ENCODE results near the gene CXCR5.

The CXCR5 gene

DNA sequence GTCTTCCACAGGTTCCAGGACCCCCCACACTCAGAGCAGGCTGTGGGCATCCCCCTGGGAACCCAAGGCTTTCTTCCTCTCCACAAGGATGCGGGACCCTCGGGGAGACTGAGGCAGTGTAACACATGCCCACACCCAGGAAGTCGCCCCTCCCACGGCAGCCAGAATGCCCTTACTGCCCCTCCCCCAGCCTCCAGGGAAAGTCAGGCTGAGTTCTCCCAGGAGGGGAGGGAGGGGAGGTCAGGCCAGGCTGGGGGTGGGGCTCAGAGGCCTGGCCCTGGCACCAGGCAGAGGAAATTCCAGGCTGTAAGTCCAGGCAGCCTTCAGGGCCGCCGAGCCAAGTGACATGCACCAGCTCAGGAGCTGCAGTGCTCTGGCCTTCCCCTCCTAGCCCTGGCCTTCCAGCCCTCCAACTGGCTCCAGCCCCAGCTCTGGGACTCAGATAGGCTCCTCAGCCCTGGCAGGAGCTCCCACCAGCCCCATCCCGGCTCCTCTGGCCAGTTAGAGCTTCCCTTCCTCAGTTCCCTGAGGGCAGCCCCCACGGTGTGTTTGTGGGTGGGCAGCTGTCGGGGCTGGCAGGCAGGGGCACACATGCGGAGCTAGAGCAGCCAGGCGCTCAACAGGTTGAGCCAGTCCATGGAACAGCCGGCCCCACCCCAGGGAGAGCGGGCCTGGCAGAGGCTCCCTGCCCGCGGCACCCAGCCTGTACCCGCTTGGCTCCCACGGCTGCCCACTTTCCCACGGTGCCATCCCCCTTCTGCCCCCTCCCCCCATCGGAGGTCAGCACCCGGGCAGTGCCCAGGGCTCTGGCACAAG lies 38.4 kb downstream of the CXCR5 start:
- Mint-ChIP-seq H3K9me3 (no peaks in the 10 kb centered on the region), H3K4me1 (peaks cover 63% of the 10 kb centered on the region), H3K36me3 (no peaks in the 10 kb centered on the region), H3K4me3 (peak overlapping the region; percentile 93), H3K27me3 (no peaks in the 10 kb centered on the region), H3K27ac (peak overlapping the region; percentile 51)

DNA sequence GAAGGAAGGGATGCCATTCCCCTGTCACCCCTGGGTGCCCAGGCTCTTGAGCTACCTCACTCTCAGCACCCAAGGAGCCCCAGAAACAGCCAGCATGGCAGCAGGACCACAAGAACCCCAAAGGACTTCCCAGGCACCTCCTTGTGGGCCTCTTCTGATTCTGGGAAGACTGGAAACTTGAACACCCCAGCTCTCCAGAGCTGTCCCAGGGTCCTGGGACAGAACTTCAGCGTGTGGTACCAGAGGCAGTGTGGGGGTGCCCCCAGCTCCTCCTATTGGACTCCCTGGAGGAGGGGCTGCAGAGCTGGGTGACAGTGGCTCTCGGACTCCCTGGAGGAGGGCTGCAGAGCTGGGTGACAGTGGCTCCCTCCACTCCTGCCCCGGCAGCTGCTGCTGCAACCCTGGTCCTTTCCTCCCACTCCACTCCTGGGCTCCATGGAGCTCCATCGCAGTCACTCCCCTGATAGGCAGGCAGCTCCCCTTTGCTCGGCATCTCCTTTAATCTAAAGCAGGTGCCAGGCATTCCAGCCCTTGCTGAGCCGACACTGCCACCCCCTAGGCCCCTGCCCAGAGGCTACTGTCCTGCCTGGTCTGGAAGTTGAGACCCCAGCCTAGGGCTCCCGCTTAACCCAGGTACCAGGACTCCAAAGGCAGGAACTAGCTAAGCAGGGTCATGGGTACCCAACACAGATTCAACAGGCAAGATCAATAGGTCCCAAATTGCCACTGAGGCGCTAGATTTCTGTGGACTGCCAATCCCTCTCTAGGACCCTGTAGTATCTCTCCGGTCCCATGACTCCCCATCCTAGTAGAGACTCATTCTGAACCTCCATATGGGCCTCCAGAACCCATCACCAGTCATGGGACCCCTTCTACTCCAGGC lies 39.3 kb downstream of the CXCR5 start:
- Mint-ChIP-seq H3K4me3 (peak overlapping the region; percentile 93), H3K27me3 (no peaks in the 10 kb centered on the region), H3K4me1 (peaks cover 63% of the 10 kb centered on the region), H3K9me3 (no peaks in the 10 kb centered on the region), H3K27ac (peak overlapping the region; percentile 93), H3K36me3 (no peaks in the 10 kb centered on the region)

DNA sequence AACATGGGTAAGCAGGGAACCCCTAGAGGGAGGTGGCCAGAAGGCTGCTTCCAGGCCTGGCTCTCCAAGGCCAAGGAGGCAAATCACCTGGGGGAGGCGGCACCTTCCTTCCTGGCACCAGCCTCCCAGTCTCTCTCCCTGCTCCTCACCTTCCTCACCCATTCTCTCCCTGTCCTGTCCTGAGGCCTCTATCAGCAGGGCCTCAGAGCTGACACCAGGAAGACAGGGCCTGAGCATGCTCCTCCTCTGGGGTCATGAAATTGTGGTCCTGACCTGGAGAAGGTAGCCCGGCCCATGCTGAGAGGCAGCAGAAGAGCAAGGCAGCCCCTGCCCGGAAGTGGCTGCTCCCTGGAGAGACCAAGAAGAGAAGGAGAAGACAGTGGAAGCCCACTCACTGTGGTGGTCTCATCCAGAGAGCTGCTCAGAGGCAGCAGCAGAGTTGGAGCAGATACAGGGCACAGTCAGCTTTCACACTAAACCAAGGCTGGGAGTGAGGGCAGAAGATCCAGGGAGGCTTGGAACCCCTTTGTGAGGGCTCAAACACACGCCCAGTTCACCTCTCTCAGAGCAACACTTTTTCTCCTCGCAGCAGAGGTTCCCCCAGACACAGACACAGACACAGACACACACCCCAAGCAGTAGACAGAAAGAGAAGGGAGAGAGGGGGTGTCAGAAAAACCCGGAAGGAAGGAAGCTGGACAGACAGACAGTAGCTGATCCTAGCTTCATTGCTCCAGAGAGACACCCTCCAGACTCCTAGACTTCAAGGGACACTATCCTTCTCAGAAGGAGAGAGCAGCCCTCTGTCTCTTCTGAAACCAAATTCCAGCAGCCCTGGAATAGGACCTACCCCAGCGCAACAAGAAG lies 40.3 kb downstream of the CXCR5 start:
- H3K4me1 Mint-ChIP-seq = peaks cover 65% of the 10 kb centered on the region
- no peaks in the 10 kb centered on the region for H3K27me3 Mint-ChIP-seq
- no peaks in the 10 kb centered on the region for H3K36me3 Mint-ChIP-seq
- H3K4me3 Mint-ChIP-seq = peak overlapping the region; percentile 93
- H3K9me3 Mint-ChIP-seq = no peaks in the 10 kb centered on the region
- peak overlapping the region; percentile 93 for H3K27ac Mint-ChIP-seq

GRCh38 chr11:118924591-118925585 lies 41.2 kb downstream of the CXCR5 start:
- H3K27ac Mint-ChIP-seq = peak overlapping the region; percentile 93
- peaks cover 57% of the 10 kb centered on the region for H3K4me1 Mint-ChIP-seq
- no peaks in the 10 kb centered on the region for H3K9me3 Mint-ChIP-seq
- H3K27me3 Mint-ChIP-seq = no peaks in the 10 kb centered on the region
- H3K4me3 Mint-ChIP-seq = peak overlapping the region; percentile 93
- no peaks in the 10 kb centered on the region for H3K36me3 Mint-ChIP-seq

DNA sequence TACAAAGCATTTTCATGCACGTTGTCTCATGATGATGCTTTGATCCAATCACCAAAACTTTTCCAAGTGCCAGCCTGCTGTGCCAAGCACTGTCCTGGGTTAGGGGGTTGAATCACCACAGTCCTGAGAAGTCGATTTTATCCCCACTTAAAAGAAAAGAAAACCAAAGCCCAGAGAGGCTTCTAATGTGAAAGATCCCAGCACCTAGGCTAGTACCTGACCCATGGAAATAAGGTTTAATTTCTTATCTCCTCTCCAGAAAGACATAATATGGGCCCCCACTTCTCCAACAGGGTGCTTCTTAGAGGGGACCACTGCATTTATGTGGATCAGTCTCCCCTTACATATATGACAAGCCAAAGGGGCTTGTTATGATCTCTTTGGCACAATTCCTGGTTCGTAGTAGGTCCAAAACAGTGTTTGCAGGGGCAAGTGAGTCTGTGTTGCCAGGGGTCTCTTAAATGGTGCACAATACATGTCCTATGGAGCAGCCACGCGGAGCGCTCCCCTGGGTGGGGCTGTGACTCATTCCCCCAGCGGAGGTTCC lies 43.9 kb downstream of the CXCR5 start:
- Mint-ChIP-seq H3K4me3 (peak overlapping the region; percentile 93), H3K4me1 (peaks cover 60% of the 10 kb centered on the region), H3K27me3 (no peaks in the 10 kb centered on the region), H3K27ac (peak overlapping the region; percentile 97), H3K36me3 (no peaks in the 10 kb centered on the region), H3K9me3 (no peaks in the 10 kb centered on the region)

DNA sequence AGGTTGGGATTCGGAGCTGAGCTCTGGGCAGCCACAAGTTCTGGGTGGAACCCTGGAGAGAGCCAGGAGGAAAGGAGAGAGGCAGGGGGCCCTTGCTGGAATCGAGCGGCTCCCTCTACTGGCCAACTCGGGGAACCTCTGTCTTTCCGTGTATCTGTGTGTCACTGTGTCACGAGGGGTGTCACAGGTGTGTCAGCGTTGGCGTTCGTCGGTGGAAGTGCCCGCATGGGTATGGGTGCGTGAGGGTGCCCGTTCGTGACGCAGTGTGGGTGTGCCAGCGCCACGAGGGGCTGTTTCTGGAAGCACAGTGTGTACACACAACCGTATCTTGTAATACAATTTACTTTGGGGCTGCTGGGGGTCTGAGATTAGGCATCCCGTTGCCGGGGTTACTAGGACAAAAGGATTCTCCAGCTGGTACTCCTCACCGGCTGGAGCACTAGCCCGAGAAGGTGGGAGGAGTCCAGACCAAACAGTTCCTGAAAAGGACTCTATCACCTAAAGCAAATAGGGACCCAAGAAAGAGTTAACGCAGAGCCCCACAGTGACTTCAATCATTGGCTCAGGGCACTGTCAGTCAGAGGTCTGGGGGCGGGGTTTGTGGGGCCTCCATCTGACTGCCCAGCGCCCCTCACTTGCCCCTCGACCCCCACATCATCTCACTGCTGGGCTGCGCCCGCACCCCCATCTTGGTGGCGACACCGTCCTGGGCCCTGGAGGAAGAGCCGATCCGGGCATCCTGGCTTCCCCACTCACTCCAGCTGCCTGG lies 44.6 kb downstream of the CXCR5 start:
- peak overlapping the region; percentile 93 for H3K4me3 Mint-ChIP-seq
- H3K27ac Mint-ChIP-seq = peak overlapping the region; percentile 97
- no peaks in the 10 kb centered on the region for H3K27me3 Mint-ChIP-seq
- peaks cover 62% of the 10 kb centered on the region for H3K4me1 Mint-ChIP-seq
- no peaks in the 10 kb centered on the region for H3K36me3 Mint-ChIP-seq
- no peaks in the 10 kb centered on the region for H3K9me3 Mint-ChIP-seq

GRCh38 chr11:118928870-118929500 lies 45.3 kb downstream of the CXCR5 start:
- no peaks in the 10 kb centered on the region for H3K27me3 Mint-ChIP-seq
- H3K27ac Mint-ChIP-seq = peak overlapping the region; percentile 97
- no peaks in the 10 kb centered on the region for H3K36me3 Mint-ChIP-seq
- no peaks in the 10 kb centered on the region for H3K9me3 Mint-ChIP-seq
- peak overlapping the region; percentile 93 for H3K4me3 Mint-ChIP-seq
- peaks cover 61% of the 10 kb centered on the region for H3K4me1 Mint-ChIP-seq

DNA sequence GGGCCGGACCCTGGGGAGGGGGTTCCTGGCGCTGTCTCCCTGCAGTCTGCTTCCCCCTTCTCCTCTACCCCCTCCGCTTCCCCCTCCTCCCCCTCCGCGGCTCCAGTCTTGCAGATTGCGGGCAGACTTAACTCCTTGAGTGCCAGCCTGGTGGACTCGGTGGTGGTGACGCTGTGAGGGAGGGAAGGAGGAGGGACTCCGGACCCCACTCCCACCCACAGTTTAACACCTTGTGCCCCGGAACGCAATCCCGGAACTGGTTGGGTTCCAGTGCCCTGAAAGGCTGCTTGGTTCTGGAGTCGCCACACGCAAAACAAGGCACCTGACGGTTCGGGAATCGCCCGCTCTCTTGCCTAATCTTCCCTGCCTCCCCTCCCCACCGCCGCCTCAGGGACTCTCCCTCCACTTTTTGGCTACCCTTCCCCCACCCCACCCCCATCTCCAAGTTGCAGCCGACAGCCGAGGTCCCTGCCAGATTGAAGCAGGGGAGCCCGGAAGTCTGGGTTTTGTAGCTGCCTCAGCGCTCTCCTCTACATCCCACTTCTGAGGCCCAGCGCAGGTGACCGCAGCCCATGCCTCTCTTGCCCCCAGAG lies 45.9 kb downstream of the CXCR5 start:
- Mint-ChIP-seq H3K27me3 (no peaks in the 10 kb centered on the region), H3K4me1 (peaks cover 55% of the 10 kb centered on the region), H3K27ac (peak overlapping the region; percentile 94)

GRCh38 chr11:118930094-118930712 lies 46.5 kb downstream of the CXCR5 start:
- H3K27me3 Mint-ChIP-seq = no peaks in the 10 kb centered on the region
- peaks cover 54% of the 10 kb centered on the region for H3K4me1 Mint-ChIP-seq
- no peaks in the 10 kb centered on the region for H3K9me3 Mint-ChIP-seq
- H3K4me3 Mint-ChIP-seq = peak overlapping the region; percentile 90
- H3K27ac Mint-ChIP-seq = peak overlapping the region; percentile 94
- H3K36me3 Mint-ChIP-seq = no peaks in the 10 kb centered on the region

More for the DNA sequence above, 45.9 kb downstream of the CXCR5 start:
- Mint-ChIP-seq H3K4me3 (peak overlapping the region; percentile 90), H3K9me3 (no peaks in the 10 kb centered on the region), H3K36me3 (no peaks in the 10 kb centered on the region)

- no peaks in the 10 kb centered on the region for H3K27me3 Mint-ChIP-seq
- no peak overlapping the region for H3K4me3 Mint-ChIP-seq
- H3K27ac Mint-ChIP-seq = peak overlapping the region; percentile 14
- no peaks in the 10 kb centered on the region for H3K36me3 Mint-ChIP-seq
- H3K9me3 Mint-ChIP-seq = no peaks in the 10 kb centered on the region
- H3K4me1 Mint-ChIP-seq = peaks cover 49% of the 10 kb centered on the region
Observed at GRCh38 chr11:118931571-118931970, 47.9 kb downstream of the CXCR5 start.

- H3K4me1 Mint-ChIP-seq = peaks cover 41% of the 10 kb centered on the region
- no peaks in the 10 kb centered on the region for H3K9me3 Mint-ChIP-seq
- H3K36me3 Mint-ChIP-seq = no peaks in the 10 kb centered on the region
- H3K27ac Mint-ChIP-seq = peak overlapping the region; percentile 47
- H3K27me3 Mint-ChIP-seq = no peaks in the 10 kb centered on the region
- H3K4me3 Mint-ChIP-seq = no peak overlapping the region
Observed at GRCh38 chr11:118933486-118933885, 49.8 kb downstream of the CXCR5 start.

- H3K27me3 Mint-ChIP-seq = no peaks in the 10 kb centered on the region
- peaks cover 55% of the 10 kb centered on the region for H3K4me1 Mint-ChIP-seq
- H3K4me3 Mint-ChIP-seq = no peak overlapping the region
- H3K27ac Mint-ChIP-seq = no peak overlapping the region
- H3K36me3 Mint-ChIP-seq = no peaks in the 10 kb centered on the region
- no peaks in the 10 kb centered on the region for H3K9me3 Mint-ChIP-seq
Observed at GRCh38 chr11:118935376-118935775, 51.7 kb downstream of the CXCR5 start.
